Measurements from ENCODE around the gene RSRP1. TPM values are rescaled to one million over a fixed set of nuclear protein-coding genes. Genes with fewer than 3 reads are reported as not detected.

Gene RSRP1
- total and polyA plus RNA-seq, 2 experiments from 2014 or later = 113 to 138 TPM

GRCh38 chr1:25204797-25205480, 42.3 kb downstream of the RSRP1 start:
- Histone ChIP-seq H3K9me2 (ENCODE audit: insufficient read depth) (no peaks in the 10 kb centered on the region), H3K9me3 (ENCODE audit: low read depth) (no peaks in the 10 kb centered on the region), H3K4me1 (ENCODE audit: insufficient read depth) (0 out of 2 replicates have a peak, but pooled peaks cover 3% of the 10 kb centered on the region), H3K4me3 (no peak overlapping the region), H2AFZ (0 out of 2 replicates have a peak overlapping the region, but pooled peaks have one; percentile 7), H3K4me2 (ENCODE audit: unreplicated experiment) (no peak overlapping the region), H3K9ac (no peak overlapping the region), H3K36me3 (ENCODE audit: low read depth) (no peaks in the 10 kb centered on the region), H3K27me3 (replicated peaks; ENCODE audit: insufficient read depth) (no peaks in the 10 kb centered on the region), H3F3A (ENCODE audit: insufficient read depth) (no peaks in the 10 kb centered on the region), H3K27ac (no peak overlapping the region), H3K79me2 (ENCODE audit: insufficient read depth) (no peaks in the 10 kb centered on the region), H4K20me1 (ENCODE audit: insufficient read depth) (no peaks in the 10 kb centered on the region)
- 35 to 37% methylated on average over 9 of the region's 9 CpGs for WGBS, 2 experiments (ENCODE audit: low coverage in 1 of 2, low lambda C conversion rate in 2 of 2, missing lambda C conversion rate in 2 of 2)
- TF ChIP-seq EZH2 (IDR thresholded peaks at IDR 0.05; ENCODE audit: insufficient read depth, poor library complexity, severe bottlenecking) (no peak), EZH2phosphoT487 (IDR thresholded peaks at IDR 0.05; ENCODE audit: insufficient read depth, low read depth) (no peak)
- in situ Hi-C loops (cut with MboI) = loop anchor here (10.0 kb wide), 1 partner anchor 350 kb away; no protein-coding TSS in a partner anchor
- DNase-seq = peak; percentile 84

- no peak for TF ChIP-seq EZH2phosphoT487 (IDR thresholded peaks at IDR 0.05; ENCODE audit: insufficient read depth, low read depth)
- TF ChIP-seq EZH2 (IDR thresholded peaks at IDR 0.05; ENCODE audit: insufficient read depth, poor library complexity, severe bottlenecking) = no peak
- H3K4me1 ChIP-seq (ENCODE audit: insufficient read depth) = peaks cover 19% of the 10 kb centered on the region
- no peak overlapping the region for H3K27ac ChIP-seq
- no peaks in the 10 kb centered on the region for H3K9me2 ChIP-seq (ENCODE audit: insufficient read depth)
- no peak overlapping the region for H3K4me3 ChIP-seq
- no peak overlapping the region for H3K9ac ChIP-seq
- no peaks in the 10 kb centered on the region for H3K9me3 ChIP-seq (ENCODE audit: low read depth)
- in situ Hi-C loops (cut with MboI) = loop anchor here (10.0 kb wide), 1 partner anchor 346 kb away; no protein-coding TSS in a partner anchor
- no peaks in the 10 kb centered on the region for H4K20me1 ChIP-seq (ENCODE audit: insufficient read depth)
- peaks cover 11% of the 10 kb centered on the region for H3F3A ChIP-seq (ENCODE audit: insufficient read depth)
- DNase-seq = no peak
- H3K79me2 ChIP-seq (ENCODE audit: insufficient read depth) = no peaks in the 10 kb centered on the region
- WGBS, 2 experiments (ENCODE audit: low coverage in 1 of 2, low lambda C conversion rate in 2 of 2, missing lambda C conversion rate in 2 of 2) = 78 to 79% methylated on average over 7 of the region's 7 CpGs
- no peaks in the 10 kb centered on the region for H3K27me3 ChIP-seq (replicated peaks; ENCODE audit: insufficient read depth)
- H3K4me2 ChIP-seq (ENCODE audit: unreplicated experiment) = no peak overlapping the region
- H2AFZ ChIP-seq = no peak overlapping the region
- H3K36me3 ChIP-seq (ENCODE audit: low read depth) = no peaks in the 10 kb centered on the region
Observed at GRCh38 chr1:25201006-25201405, 46.2 kb downstream of the RSRP1 start.

DNA sequence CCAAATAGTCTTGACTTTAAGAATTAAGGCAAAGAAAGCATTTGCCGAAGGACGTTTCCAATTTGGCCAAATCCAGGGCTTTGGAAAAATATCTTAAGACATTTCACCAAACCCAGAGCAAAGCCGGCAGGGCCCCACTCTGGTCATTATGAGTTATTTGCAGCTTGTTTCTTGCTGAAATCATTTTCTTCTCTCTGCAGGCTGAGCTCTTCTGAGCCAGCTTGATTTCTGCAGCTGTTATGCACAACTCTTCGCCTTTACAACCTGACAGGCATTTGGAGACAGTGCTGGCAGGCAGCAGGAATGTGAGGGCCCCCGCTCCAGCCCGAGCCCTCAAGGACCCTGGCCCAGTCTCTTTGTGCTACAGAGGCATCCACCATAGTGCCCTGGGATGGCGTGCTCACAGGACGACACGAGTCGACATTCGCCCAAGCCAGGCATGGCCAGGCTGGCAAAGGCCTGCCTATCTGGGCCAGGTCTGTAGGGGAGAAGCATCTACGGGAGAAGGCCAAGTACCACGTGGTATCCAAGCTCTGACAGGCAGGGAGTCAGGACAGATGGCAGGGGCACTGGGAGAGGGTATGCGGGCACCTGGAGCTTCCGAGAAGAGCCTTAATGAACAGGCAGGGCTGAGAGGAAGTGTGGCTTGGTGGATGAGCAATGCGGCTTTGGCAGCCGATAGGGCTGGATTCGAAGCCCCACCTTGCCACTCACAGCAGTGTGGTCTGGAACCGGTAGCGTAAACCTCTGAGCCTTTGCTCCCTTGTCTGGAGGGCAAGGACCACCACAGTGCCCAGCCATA, 47.2 kb downstream of the RSRP1 start:
- Histone ChIP-seq H4K20me1 (ENCODE audit: insufficient read depth) (no peaks in the 10 kb centered on the region), H3K27ac (no peak overlapping the region), H2AFZ (no peak overlapping the region; the same call in 1 of the 2 replicates), H3F3A (ENCODE audit: insufficient read depth) (peaks cover 11% of the 10 kb centered on the region), H3K9me2 (ENCODE audit: insufficient read depth) (no peaks in the 10 kb centered on the region), H3K27me3 (replicated peaks; ENCODE audit: insufficient read depth) (no peaks in the 10 kb centered on the region), H3K9ac (no peak overlapping the region), H3K4me3 (no peak overlapping the region), H3K4me1 (ENCODE audit: insufficient read depth) (peaks cover 17% of the 10 kb centered on the region), H3K79me2 (ENCODE audit: insufficient read depth) (no peaks in the 10 kb centered on the region), H3K36me3 (ENCODE audit: low read depth) (no peaks in the 10 kb centered on the region), H3K4me2 (ENCODE audit: unreplicated experiment) (no peak overlapping the region), H3K9me3 (ENCODE audit: low read depth) (no peaks in the 10 kb centered on the region)
- in situ Hi-C loops (cut with MboI) = loop anchor here (10.0 kb wide), 1 partner anchor 345 kb away; no protein-coding TSS in a partner anchor
- 88 to 89% methylated on average over 20 of the region's 20 CpGs for WGBS, 2 experiments (ENCODE audit: low coverage in 1 of 2, low lambda C conversion rate in 2 of 2, missing lambda C conversion rate in 2 of 2)
- TF ChIP-seq EZH2 (IDR thresholded peaks at IDR 0.05; ENCODE audit: insufficient read depth, poor library complexity, severe bottlenecking) (no peak), EZH2phosphoT487 (IDR thresholded peaks at IDR 0.05; ENCODE audit: insufficient read depth, low read depth) (no peak)
- no peak for DNase-seq

- Histone ChIP-seq H3K9me3 (ENCODE audit: low read depth) (no peaks in the 10 kb centered on the region), H3F3A (ENCODE audit: insufficient read depth) (peaks cover 11% of the 10 kb centered on the region), H3K79me2 (ENCODE audit: insufficient read depth) (no peaks in the 10 kb centered on the region), H3K36me3 (ENCODE audit: low read depth) (no peaks in the 10 kb centered on the region), H3K27me3 (replicated peaks; ENCODE audit: insufficient read depth) (no peaks in the 10 kb centered on the region), H2AFZ (peak overlapping the region; percentile 76), H3K4me3 (peak overlapping the region; percentile 61), H3K27ac (peak overlapping the region; percentile 27; the same call in 1 of the 2 replicates), H4K20me1 (ENCODE audit: insufficient read depth) (no peaks in the 10 kb centered on the region), H3K4me1 (ENCODE audit: insufficient read depth) (peaks cover 16% of the 10 kb centered on the region), H3K4me2 (ENCODE audit: unreplicated experiment) (peak overlapping the region; percentile 66), H3K9ac (peak overlapping the region; percentile 46), H3K9me2 (ENCODE audit: insufficient read depth) (no peaks in the 10 kb centered on the region)
- DNase-seq = peak; percentile 85
- 8% methylated on average over 20 of the region's 20 CpGs for WGBS, 2 experiments (ENCODE audit: low coverage in 1 of 2, low lambda C conversion rate in 2 of 2, missing lambda C conversion rate in 2 of 2)
- in situ Hi-C loops (cut with MboI) = no loop called here
- TF ChIP-seq EZH2phosphoT487 (IDR thresholded peaks at IDR 0.05; ENCODE audit: insufficient read depth, low read depth) = no peak
- TF ChIP-seq EZH2 (IDR thresholded peaks at IDR 0.05; ENCODE audit: insufficient read depth, poor library complexity, severe bottlenecking) = no peak
Observed at GRCh38 chr1:25198663-25199252, 48.5 kb downstream of the RSRP1 start.
